Body of pancreas (tissue), 4 donors: ENCODE results near the gene GUCA1A.

Experiments
- POLR2A ChIP-seq, 3 donors: fragments of 450-650 bp; IDR thresholded peaks; one replicate each; pipeline ENCODE4 v1.6.1; 2016; ENCODE audit warnings: antibody characterized with exemption in 3 of 3, mild to moderate bottlenecking in 2 of 3
- TF ChIP-seq, protein P1 (sequence below), 7 experiments: fragments of 450-650 bp in 4 of 7; fragments of 200-600 bp in 3 of 7; sonication (generic) in 3 of 7; IDR thresholded peaks; one replicate each; pipeline ENCODE4 v1.5.1; 2016 to 2019; ENCODE audit warnings: antibody characterized with exemption in 7 of 7

DNA sequence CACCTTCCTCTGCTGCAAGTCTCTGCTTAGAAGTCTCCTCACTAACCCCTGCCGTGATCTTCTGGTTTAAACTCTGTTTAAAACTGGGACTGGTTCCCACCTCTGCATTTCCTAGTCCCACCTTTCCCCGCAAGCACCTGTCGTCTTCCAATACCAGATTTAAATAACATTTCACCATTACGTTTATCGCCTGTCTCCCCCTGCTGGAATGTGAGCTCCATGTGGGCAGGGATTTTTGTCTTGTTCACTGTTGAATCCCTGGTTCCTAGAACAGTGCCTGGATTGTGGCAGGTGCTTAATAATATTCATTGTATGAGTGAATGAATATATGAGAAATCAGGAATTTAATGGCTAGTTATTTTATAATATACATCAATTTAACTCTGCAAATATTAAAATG lies 2.7 kb downstream of the GUCA1A start:
- TF ChIP-seq, protein P1, sequence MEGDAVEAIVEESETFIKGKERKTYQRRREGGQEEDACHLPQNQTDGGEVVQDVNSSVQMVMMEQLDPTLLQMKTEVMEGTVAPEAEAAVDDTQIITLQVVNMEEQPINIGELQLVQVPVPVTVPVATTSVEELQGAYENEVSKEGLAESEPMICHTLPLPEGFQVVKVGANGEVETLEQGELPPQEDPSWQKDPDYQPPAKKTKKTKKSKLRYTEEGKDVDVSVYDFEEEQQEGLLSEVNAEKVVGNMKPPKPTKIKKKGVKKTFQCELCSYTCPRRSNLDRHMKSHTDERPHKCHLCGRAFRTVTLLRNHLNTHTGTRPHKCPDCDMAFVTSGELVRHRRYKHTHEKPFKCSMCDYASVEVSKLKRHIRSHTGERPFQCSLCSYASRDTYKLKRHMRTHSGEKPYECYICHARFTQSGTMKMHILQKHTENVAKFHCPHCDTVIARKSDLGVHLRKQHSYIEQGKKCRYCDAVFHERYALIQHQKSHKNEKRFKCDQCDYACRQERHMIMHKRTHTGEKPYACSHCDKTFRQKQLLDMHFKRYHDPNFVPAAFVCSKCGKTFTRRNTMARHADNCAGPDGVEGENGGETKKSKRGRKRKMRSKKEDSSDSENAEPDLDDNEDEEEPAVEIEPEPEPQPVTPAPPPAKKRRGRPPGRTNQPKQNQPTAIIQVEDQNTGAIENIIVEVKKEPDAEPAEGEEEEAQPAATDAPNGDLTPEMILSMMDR (IDR thresholded peaks at IDR 0.05), result no peak
- TF ChIP-seq POLR2A (IDR thresholded peaks at IDR 0.05), result no peak
